ENCODE data around the gene SDE2.
"Not testable (repeated sequence)": the region's sequence is repeated elsewhere in the genome, so short reads cannot be mapped to it uniquely, and the experiment has no call there.

Gene SDE2

GRCh38 chr1:226019572-226019971 is 20.4 kb upstream of the SDE2 start:
- DNase-seq: no peak
- H3K4me1 Mint-ChIP-seq: no peaks in the 10 kb centered on the region
- H3K27me3 Mint-ChIP-seq (ENCODE audit: low read depth, poor library complexity): peaks cover 6% of the 10 kb centered on the region
- no peak for TF ChIP-seq CTCF (IDR thresholded peaks at IDR 0.05)
- no peaks in the 10 kb centered on the region for H3K9me3 Mint-ChIP-seq
- H3K27ac Mint-ChIP-seq: no peak overlapping the region
- no peaks in the 10 kb centered on the region for H3K36me3 Mint-ChIP-seq (ENCODE audit: low read depth)
- H3K4me3 Mint-ChIP-seq: no peak overlapping the region

- TF ChIP-seq CTCF (IDR thresholded peaks at IDR 0.05): no peak
- no peaks in the 10 kb centered on the region for H3K36me3 Mint-ChIP-seq (ENCODE audit: low read depth)
- H3K27ac Mint-ChIP-seq: no peak overlapping the region
- no peak for DNase-seq
- H3K4me3 Mint-ChIP-seq: no peak overlapping the region
- H3K4me1 Mint-ChIP-seq: no peaks in the 10 kb centered on the region
- no peaks in the 10 kb centered on the region for H3K9me3 Mint-ChIP-seq
- peaks cover 6% of the 10 kb centered on the region for H3K27me3 Mint-ChIP-seq (ENCODE audit: low read depth, poor library complexity)
Observed at GRCh38 chr1:226017070-226017469, 17.9 kb upstream of the SDE2 start.

GRCh38 chr1:226009650-226010044 is 10.5 kb upstream of the SDE2 start:
- no peak overlapping the region for H3K27ac Mint-ChIP-seq
- TF ChIP-seq CTCF (IDR thresholded peaks at IDR 0.05): no peak
- no peak overlapping the region for H3K4me3 Mint-ChIP-seq
- DNase-seq: no peak
- H3K9me3 Mint-ChIP-seq: no peaks in the 10 kb centered on the region
- peaks cover 8% of the 10 kb centered on the region for H3K4me1 Mint-ChIP-seq
- no peaks in the 10 kb centered on the region for H3K36me3 Mint-ChIP-seq (ENCODE audit: low read depth)
- peaks cover 14% of the 10 kb centered on the region for H3K27me3 Mint-ChIP-seq (ENCODE audit: low read depth, poor library complexity)

- not testable (repeated sequence) for H3K36me3 Mint-ChIP-seq (ENCODE audit: low read depth); H3K9me3 Mint-ChIP-seq; H3K4me3 Mint-ChIP-seq; H3K27ac Mint-ChIP-seq; DNase-seq
- Mint-ChIP-seq H3K4me1 (peaks cover 21% of the 10 kb centered on the region), H3K27me3 (ENCODE audit: low read depth, poor library complexity) (peaks cover 11% of the 10 kb centered on the region)
Observed at GRCh38 chr1:226007126-226007892, 8.2 kb upstream of the SDE2 start.

- no peak overlapping the region for H3K27ac Mint-ChIP-seq
- TF ChIP-seq CTCF (IDR thresholded peaks at IDR 0.05): no peak
- H3K4me3 Mint-ChIP-seq: no peak overlapping the region
- peaks cover 3% of the 10 kb centered on the region for H3K36me3 Mint-ChIP-seq (ENCODE audit: low read depth)
- peaks cover 5% of the 10 kb centered on the region for H3K9me3 Mint-ChIP-seq
- no peak for DNase-seq
- H3K27me3 Mint-ChIP-seq (ENCODE audit: low read depth, poor library complexity): peaks cover 8% of the 10 kb centered on the region
- peaks cover 28% of the 10 kb centered on the region for H3K4me1 Mint-ChIP-seq
Observed at GRCh38 chr1:226006686-226007085, 7.5 kb upstream of the SDE2 start.

- peaks cover 4% of the 10 kb centered on the region for H3K27me3 Mint-ChIP-seq (ENCODE audit: low read depth, poor library complexity)
- H3K4me1 Mint-ChIP-seq: peaks cover 37% of the 10 kb centered on the region
- TF ChIP-seq CTCF (IDR thresholded peaks at IDR 0.05): no peak
- peaks cover 3% of the 10 kb centered on the region for H3K36me3 Mint-ChIP-seq (ENCODE audit: low read depth)
- H3K9me3 Mint-ChIP-seq: peaks cover 5% of the 10 kb centered on the region
- no peak overlapping the region for H3K27ac Mint-ChIP-seq
- H3K4me3 Mint-ChIP-seq: no peak overlapping the region
- no peak for DNase-seq
Observed at GRCh38 chr1:226004396-226004795, 5.3 kb upstream of the SDE2 start.
